Astrocyte of the cerebellum (primary cell): ENCODE measurements around the gene KDM7A.
A peak's percentile ranks its signal among the peaks of the same experiment; 100 is the strongest.

ENCODE experiments used
- DNase-seq: peaks from one replicate; pipeline ENCODE4 v3.0.0-alpha.2; 2011; ENCODE audit warnings: low read depth
- H3K4me3 ChIP-seq: 2 replicates; pipeline ENCODE4 v1.5.1; 2011; ENCODE audit warnings: mild to moderate bottlenecking, low read depth, low read length, moderate library complexity
- CTCF ChIP-seq: IDR thresholded peaks from 2 replicates; pipeline ENCODE4 v1.5.1; 2012; ENCODE audit warnings: low read length, low read depth, moderate library complexity, mild to moderate bottlenecking; ENCODE audit errors: missing control alignments
- in situ Hi-C: cut with HindIII; loops from 2 replicates; pipeline ENCODE4 v1.10.0; 2017; ENCODE audit warnings: low sequenced_read_pairs

The KDM7A gene, protein sequence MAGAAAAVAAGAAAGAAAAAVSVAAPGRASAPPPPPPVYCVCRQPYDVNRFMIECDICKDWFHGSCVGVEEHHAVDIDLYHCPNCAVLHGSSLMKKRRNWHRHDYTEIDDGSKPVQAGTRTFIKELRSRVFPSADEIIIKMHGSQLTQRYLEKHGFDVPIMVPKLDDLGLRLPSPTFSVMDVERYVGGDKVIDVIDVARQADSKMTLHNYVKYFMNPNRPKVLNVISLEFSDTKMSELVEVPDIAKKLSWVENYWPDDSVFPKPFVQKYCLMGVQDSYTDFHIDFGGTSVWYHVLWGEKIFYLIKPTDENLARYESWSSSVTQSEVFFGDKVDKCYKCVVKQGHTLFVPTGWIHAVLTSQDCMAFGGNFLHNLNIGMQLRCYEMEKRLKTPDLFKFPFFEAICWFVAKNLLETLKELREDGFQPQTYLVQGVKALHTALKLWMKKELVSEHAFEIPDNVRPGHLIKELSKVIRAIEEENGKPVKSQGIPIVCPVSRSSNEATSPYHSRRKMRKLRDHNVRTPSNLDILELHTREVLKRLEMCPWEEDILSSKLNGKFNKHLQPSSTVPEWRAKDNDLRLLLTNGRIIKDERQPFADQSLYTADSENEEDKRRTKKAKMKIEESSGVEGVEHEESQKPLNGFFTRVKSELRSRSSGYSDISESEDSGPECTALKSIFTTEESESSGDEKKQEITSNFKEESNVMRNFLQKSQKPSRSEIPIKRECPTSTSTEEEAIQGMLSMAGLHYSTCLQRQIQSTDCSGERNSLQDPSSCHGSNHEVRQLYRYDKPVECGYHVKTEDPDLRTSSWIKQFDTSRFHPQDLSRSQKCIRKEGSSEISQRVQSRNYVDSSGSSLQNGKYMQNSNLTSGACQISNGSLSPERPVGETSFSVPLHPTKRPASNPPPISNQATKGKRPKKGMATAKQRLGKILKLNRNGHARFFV

DNA sequence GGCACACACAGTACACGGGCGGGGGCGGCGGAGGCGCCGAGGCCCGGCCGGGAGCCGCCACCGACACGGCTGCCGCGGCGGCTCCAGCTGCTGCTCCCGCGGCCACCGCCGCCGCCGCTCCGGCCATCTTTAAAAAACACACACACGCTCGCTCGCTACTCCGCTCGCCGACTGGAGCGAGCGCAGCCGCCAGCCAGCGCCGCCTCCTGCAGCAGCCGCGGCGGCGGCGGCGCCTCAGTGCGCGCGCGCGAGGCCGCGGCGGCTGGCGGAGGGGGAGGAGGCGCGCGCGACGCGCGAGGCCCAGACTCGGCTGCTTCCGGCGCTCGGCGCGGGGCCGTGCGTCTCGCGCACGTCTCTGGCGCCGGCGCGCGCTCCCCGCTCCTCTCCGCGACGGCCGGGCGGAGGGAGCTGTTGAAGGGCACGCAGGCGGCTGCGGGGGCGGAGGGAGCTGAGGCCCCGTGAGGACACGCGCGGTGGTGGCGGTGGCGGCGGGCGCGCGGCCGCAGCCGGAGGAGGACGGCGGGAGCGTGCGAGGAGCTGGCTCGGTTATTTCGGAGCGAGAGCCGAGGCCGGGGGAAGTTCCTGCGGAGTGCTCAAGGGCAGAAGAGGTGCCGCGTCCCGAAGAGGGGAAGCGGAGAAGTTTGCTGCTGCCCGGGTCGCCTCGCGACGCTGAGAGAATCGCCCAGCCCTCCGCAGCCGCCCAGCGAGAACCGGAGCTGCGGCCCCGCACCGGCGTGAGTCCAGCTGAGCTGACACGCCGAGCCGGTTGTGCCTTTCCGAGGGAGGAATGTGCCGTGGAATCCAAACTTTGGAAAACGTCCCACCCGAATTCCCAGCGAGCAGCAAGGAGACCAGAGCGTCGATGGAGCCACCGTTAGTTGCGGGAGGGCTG is at the start of gene KDM7A:
TSS of gene KDM7A (minus strand) at position 173 of the 892 bp plus-strand sequence. CDS start at position 127, 46 bp downstream.
- DNase-seq, result peak; percentile 72
- H3K4me3 ChIP-seq, result peak within 1 kb of the TSS; percentile 82
- TF ChIP-seq CTCF, result no peak
- in situ Hi-C loops, result no loop called here

- TF ChIP-seq CTCF, result no peak
- no peak for DNase-seq
- in situ Hi-C loops, result no loop called here
- H3K4me3 ChIP-seq, result no peak overlapping the region
Observed at GRCh38 chr7:140225562-140226249, 48.9 kb upstream of the KDM7A start.

GRCh38 chr7:140223515-140224221 is 46.9 kb upstream of the KDM7A start:
- in situ Hi-C loops, result no loop called here
- no peak overlapping the region for H3K4me3 ChIP-seq
- DNase-seq, result no peak
- TF ChIP-seq CTCF, result no peak

- in situ Hi-C loops, result no loop called here
- TF ChIP-seq CTCF, result no peak
- H3K4me3 ChIP-seq, result no peak overlapping the region
- DNase-seq, result no peak
Observed at GRCh38 chr7:140222814-140223213, 46.0 kb upstream of the KDM7A start.

DNA sequence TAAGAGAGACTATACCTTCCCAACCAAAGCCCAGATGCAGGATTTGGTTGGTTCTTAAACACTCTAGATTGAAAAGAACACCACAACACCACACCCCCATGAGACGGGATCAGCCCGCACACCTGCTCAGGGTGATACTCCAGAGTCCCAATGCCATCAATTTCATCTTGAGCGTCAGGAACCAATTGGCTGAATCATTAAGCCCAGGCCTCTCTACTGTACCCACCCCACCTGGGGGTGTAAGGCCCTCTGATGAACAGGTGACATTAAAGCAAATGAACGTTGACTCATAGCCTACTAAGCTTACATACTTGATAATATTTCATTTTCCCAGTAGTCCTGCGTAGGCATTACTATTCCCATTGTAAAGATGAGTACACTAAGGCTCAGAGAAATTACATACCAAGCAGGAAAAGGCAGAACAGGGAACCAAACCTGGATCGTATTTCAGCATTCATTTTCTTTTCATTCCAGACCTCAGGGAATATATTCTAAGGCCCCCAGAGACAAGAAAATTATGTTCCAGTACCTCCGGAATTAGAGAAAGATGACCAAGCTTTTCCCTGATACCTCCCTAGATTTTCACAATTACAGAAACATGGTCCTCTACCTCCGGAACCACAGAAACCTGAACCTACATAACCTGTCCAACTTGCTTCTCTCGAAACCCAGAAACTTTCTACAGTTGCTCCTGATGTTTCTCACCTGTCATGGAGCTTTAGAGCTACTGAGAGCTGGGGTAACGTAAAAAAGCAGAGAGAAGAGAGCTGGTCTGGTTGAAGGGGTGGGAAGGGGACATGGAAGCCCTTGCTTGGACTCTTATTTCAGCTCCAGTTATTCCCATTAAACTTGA is 43.1 kb upstream of the KDM7A start:
- no peak for TF ChIP-seq CTCF
- in situ Hi-C loops, result no loop called here
- no peak overlapping the region for H3K4me3 ChIP-seq
- DNase-seq, result no peak
